Epithelial cell of prostate (primary cell): ENCODE results near the gene PCK1.

Experiments
- DNase-seq: peaks from one replicate; pipeline ENCODE4 v3.0.0-alpha.2; 2011; ENCODE audit warnings: low read depth, low spot score
- H3K27ac ChIP-seq: fragments of 450-650 bp; 2 replicates; pipeline ENCODE4 v1.5.1; 2017; ENCODE audit warnings: mild to moderate bottlenecking

Gene PCK1

GRCh38 chr20:57616143-57616951 lies 55.4 kb downstream of the PCK1 start:
- H3K27ac ChIP-seq, result no peak overlapping the region
- no peak for DNase-seq

- DNase-seq, result no peak
- H3K27ac ChIP-seq, result no peak overlapping the region
Measured at GRCh38 chr20:57617079-57617795, 56.3 kb downstream of the PCK1 start.
